Prostate gland (tissue), 2 donors: ENCODE data around the gene NUS1.
"Not testable (repeated sequence)": the region's sequence is repeated elsewhere in the genome, so short reads cannot be mapped to it uniquely, and the experiment has no call there.

Experiments used
- CTCF ChIP-seq, 4 experiments: fragments of 200-600 bp in 2 of 4; fragments of 450-650 bp in 2 of 4; sonication (generic) in 2 of 4; IDR thresholded peaks; 1 replicate in 3 of 4; 2 replicates in 1 of 4; pipeline ENCODE4 v1.5.1; 2016 to 2019; ENCODE audit warnings: antibody characterized with exemption in 4 of 4, mild to moderate bottlenecking in 2 of 4, moderate library complexity in 2 of 4
- POLR2A ChIP-seq: fragments of 450-650 bp; IDR thresholded peaks from one replicate; pipeline ENCODE4 v1.6.1; 2016; ENCODE audit warnings: antibody characterized with exemption, mild to moderate bottlenecking
- POLR2AphosphoS5 ChIP-seq: sonication (generic); formaldehyde crosslinking; IDR thresholded peaks from one replicate; pipeline ENCODE4 v1.6.1; 2017; ENCODE audit warnings: antibody characterized with exemption

GRCh38 chr6:117721520-117721919, 46.3 kb downstream of the NUS1 start:
- not testable (repeated sequence) for TF ChIP-seq CTCF (IDR thresholded peaks at IDR 0.05); POLR2A; POLR2AphosphoS5
